GM18517 (cell line): Measurements from ENCODE around the gene LRRC55.

ENCODE experiments used
- ATAC-seq: cut with Tn5 transposase; IDR thresholded peaks from one replicate; pipeline ENCODE4 v1.9.1; 2021; ENCODE audit warnings: mild to moderate bottlenecking, moderate library complexity; ENCODE audit not compliant: unreplicated experiment

The LRRC55 gene

DNA sequence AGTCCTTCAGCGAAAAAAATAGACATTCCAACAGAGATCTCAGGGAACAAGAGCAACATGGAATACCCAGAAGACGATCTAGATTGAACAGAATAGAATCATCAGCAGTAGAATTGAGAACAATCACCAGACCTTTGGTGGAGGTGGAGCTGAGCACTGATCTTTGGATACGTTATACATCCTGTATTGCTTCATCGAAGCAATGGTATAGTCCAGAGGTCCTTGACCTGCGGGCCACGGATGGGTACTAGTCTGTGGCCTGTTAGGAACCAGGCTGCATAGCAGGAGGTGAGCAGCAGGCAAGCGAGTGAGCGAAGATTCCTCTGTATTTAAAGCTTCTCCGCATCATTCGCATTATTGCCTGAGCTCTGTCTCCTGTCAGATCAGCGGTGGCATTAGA lies 17.6 kb downstream of the LRRC55 start:
- no peak for ATAC-seq

- no peak for ATAC-seq
Observed at GRCh38 chr11:57200917-57201316, 19.2 kb downstream of the LRRC55 start.

- ATAC-seq: no peak
Observed at GRCh38 chr11:57202281-57202680, 20.5 kb downstream of the LRRC55 start.

DNA sequence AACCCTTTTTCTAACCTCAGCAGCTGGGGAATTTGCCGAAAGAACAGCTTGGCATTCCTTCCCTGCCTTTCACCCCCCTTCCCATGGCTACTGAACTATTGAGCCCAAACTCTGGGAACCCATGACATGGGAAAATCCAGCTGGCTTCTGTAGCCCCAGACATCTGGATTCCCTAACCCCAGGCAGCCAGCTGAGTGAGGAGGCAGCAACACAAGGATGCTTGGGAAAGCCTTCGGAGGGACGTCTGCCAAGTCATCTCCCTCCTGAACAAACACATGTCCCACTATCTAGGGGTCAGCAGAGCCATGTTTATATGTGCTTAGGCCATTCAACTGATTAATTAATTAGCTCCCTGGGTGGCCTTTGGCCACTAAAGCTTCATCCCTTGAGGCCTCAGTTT lies 21.6 kb downstream of the LRRC55 start:
- ATAC-seq: no peak

DNA sequence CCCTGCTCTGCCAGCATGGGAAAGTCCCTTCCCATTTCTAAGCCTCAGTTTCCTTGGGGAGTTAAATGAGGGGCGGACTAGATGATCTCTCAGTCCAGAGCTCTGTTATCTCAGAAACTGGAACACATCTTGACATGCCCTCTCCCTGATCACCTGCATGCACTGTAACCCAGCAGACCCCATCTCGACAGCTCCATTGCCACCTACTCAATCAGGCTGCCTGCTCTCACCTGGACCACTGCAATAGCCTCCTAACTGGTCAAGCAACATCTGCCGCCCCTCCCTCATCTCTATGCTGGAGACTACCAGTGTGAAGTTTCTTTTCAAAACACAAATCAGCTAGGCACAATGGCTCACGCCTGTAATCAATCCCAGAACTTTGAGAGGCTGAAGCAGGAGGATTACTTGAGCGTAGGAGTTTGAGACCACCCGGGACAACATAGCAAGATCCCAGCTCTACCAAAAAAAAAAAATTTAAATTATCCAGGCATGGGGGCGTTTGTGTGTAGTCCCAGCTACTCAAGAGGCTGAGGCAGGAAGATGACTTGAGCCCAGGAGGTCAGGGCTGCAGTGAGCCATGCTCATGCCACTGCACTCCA lies 22.2 kb downstream of the LRRC55 start:
- no peak for ATAC-seq

- no peak for ATAC-seq
Observed at GRCh38 chr11:57205041-57205641, 23.4 kb downstream of the LRRC55 start.

DNA sequence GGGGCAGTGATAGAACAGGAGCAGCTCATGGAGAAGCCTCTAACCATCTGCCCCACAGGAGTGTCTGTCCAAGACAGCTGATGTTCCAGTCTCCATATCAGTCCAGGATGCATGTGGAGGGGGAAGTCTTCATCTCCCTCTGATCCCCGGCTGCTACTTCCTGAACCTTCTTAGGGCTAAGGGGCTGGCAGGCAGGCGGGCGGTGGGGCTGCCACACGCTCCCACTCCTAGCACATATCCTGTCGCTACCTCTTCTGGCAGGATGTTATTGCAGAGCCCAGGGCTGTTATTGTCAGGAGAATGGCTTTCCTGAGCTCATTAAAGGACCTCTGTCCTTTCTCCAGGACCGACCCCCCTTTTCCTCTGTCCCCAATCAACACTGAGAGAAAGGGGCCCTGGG lies 25.4 kb downstream of the LRRC55 start:
- ATAC-seq: no peak

GRCh38 chr11:57210781-57211180 lies 29.0 kb downstream of the LRRC55 start:
- no peak for ATAC-seq

DNA sequence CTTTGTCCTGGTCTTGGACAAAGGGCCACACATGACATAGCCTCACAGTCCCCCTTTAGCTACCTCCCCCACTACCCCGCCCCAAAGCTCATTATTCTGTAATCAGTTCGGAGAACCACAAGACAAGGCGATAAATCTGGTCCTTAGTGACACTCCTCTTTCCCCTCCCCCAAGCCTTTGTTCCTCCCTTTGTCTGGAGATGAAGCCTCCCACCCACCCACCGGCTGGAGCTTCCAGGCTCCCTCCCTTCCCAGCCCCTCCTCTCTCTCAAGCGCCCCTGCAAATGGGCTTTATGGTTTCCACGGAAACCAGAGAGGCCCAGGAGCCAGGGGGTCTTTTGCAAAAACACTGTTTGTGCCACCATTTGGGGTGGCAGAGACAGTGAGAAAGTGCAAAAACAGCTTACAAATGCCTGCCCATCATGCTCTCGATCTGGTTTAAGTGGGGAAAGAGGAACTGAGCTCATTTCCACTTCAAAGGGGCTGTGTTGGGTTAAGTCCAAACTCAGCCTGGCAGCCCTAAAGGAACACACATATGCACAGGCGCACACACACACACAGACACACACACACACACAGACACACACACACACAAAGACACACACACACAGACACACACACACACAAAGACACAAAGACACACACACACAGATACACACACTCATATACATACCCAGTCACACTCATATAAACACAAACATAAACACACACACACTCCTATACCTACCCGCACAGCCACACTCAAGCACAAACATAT lies 31.8 kb downstream of the LRRC55 start:
- no peak for ATAC-seq

DNA sequence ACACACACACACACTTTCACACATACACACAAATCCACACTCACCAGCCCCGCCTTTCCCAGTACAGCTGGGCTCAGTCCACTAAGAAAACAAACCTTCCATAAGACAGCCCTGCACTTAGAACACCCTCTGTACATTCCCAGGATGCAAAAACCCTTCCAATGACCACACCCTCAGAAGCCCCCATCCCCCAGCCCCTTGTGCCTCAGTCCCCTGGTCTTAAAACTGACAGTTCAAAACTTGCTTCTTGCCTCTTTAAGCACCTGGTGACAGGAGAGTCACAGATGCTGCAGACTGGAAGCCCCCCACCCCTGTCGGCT lies 32.3 kb downstream of the LRRC55 start:
- ATAC-seq: no peak

DNA sequence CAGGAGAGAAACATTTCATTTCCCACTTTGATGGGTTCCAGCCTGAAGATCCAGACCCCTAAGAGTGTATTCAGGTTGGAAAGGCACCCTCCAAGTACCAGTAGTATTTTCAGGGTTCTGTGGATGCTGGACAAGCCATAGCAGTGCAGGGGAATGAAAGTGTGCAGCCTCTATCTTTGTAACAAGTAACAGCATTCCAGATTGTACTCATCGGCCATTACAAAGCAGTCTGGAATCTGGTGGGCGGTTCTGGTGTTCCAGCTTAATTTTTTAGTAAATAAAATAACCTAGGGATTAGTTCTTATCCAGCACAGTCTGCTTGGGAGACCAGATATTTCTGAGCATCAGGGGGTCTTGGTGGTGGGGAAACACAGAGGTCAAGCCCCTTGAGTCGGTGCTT lies 32.7 kb downstream of the LRRC55 start:
- no peak for ATAC-seq

GRCh38 chr11:57216463-57216862 lies 34.7 kb downstream of the LRRC55 start:
- no peak for ATAC-seq

DNA sequence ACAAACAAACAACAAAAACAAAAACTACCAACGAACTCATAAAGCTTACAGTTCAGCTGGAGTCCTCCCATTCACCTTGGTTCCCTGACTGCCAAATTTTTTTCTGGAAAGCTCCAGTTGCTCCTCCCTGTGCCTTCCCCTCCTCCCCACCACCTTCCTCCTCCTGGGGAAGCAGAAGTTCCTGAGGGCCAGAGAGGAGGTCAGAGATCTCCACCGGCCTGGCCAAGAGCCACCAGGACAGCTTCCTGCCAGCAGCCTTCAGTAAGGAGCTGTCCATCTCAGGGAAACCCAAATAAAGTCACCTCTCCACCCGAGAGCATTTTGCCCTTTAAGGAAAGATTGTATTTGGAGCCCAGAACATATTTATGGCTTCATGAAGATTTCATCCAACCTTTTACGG lies 35.3 kb downstream of the LRRC55 start:
- ATAC-seq: no peak

DNA sequence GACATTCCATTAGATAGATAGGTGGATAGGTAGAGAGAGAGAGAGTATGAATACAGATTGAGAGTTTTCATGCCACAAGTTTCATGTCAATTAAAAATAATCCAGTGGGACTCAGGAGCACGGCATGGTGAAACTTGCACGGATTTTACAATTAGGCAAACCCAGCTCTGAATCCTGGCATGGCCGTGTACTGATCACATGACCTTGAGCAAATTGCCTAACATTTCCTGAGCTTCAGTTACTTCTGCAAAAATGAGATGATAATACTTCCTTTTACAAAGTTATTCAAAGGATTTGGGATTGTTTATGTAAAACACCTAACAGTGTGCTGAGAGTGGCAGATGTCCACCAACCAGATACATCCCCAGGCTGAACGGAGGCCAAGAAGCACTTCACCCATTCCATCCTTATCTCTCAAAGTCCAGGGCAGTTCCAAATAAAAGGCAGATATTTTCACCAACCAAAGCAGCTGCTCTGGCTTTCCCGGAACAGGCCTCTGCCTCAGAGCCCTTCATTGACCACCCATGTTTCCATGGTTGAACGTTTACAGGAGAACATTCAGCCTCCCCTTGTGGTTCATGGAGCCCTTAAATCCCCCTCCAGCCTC lies 37.4 kb downstream of the LRRC55 start:
- ATAC-seq: no peak

DNA sequence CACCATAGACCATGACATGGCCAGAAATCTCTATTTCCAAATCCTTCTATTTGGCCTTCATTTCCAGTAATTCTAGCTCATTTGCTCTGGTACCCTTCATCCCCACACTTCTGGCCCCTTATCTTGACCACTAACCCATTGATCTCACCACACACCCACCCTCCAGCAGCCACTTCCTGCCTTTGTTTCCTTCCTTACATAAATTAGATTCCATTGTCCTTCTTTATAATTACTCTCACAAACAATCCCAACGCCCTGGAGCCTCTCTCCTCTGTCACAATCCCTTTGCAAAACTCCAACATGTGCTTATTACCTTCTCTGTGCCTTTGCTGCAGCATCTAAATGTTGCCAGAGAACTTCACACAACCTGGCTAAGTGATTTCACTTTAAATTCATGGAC lies 40.5 kb downstream of the LRRC55 start:
- ATAC-seq: no peak

DNA sequence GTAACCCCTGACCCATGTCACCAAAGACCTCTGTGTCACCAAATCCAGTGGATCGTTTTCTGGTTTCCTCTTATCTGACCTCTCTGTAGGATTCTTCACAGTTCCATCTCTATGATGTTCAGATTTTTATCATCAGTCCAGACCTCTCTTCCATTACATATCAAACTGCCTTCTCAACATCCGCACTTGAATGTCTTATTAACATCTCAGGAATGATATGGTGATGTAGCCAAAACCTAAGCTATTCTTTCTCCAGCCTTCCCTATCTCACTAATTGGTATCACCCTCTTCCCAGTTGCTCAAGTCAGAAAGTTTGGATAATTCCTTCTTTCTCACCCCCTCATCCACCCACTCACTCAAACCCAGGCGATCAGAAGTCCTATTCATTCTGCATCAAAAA lies 41.8 kb downstream of the LRRC55 start:
- ATAC-seq: no peak

GRCh38 chr11:57224128-57224527 lies 42.4 kb downstream of the LRRC55 start:
- no peak for ATAC-seq

DNA sequence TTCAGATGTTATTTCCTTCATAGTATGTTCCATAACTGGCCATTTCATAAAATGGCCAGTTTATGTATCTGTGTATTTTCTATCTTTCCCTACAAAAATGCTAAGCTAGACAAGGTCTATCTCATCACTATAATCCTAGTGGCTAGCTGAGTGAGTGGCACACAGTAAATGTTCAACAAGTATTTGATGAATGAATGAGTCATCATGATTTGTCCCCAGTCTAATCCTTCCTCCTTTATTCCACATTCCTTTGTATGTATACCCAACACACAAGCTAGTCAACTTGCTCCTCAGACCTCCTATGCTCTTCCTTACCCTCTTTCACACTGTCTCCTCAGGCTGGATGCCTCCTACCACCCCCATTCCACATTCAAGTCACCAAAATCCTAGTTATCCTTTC lies 42.8 kb downstream of the LRRC55 start:
- no peak for ATAC-seq

DNA sequence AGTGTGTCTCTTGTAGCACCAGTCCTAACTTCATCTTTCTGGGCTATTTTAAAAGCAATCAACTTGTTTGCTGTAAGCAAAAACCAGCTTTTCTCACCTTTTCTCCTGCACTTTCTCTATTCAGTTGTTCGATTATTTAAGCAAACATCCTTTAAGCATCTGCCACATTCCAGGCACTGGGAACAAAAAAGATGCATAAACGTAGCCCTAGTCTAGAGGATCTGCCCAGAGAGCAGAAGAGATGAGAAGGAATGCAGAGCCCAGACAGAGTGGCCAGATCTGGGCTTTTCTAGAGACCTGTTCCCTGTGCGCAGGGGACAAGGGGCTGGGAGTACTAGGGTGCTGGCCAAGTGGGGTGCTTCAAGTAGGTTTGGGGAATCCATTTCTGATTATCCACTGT lies 46.8 kb downstream of the LRRC55 start:
- no peak for ATAC-seq

DNA sequence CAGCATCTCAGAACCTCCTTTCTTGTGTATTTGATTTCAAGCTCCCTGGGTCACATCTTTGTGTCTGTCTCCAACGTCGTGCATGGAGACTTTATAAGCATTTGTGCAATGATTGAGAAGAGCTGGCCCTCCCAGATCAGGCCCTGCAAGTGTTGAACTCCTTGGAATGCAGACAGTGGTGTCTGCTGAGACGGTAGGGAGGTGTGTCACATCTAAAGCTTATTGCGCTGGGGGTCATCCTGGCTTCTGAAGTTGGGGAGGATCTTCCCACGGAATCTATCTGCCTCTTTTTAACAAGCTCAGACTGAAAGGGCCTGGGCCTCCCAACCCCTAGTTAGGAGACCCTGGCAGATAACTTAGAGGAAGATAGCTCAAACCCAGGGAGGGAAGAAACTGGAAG lies 48.6 kb downstream of the LRRC55 start:
- no peak for ATAC-seq

- no peak for ATAC-seq
Observed at GRCh38 chr11:57230791-57231538, 49.2 kb downstream of the LRRC55 start.
